A673 (cell line): ENCODE data around the gene AICDA. TPM values are rescaled to one million over a fixed set of nuclear protein-coding genes. Genes with fewer than 3 reads are reported as not detected.

Experiments used
- BruUV-seq: library from RNA; stranded (reverse); fragments of 400-500 nt; replicated peaks from 2 replicates; lab custom pipeline; 2021; lab: Mats Ljungman, UMichigan
- CTCF ChIA-PET: fragments of 300-600 bp; sonication (Branson Sonifier 250); formaldehyde crosslinking; loops from one replicate; lab custom pipeline; 2022; ENCODE audit warnings: antibody characterized with exemption; lab: Charles Lee
- POLR2A ChIA-PET: fragments of 300-600 bp; sonication (Branson Sonifier 250); formaldehyde crosslinking; loops from one replicate; lab custom pipeline; 2022; ENCODE audit warnings: antibody characterized with exemption; ENCODE audit not compliant: low non-redundant PET; lab: Charles Lee
- DNase-seq: peaks from one replicate; pipeline ENCODE4 v3.0.0-alpha.2; 2015; ENCODE audit warnings: low spot score
- H3K27ac ChIP-seq: fragments of 200-600 bp; sonication (generic); 2 replicates; pipeline ENCODE4 v1.5.1; 2016; ENCODE audit warnings: mixed run types, low read depth, mild to moderate bottlenecking, mixed read lengths, antibody characterized with exemption, low read length; ENCODE audit not compliant: poor library complexity, severe bottlenecking
- H3K27me3 ChIP-seq: fragments of 200-600 bp; sonication (generic); replicated peaks from 2 replicates; pipeline ENCODE4 v1.6.1; 2017; ENCODE audit warnings: mixed run types, low read depth, mild to moderate bottlenecking, mixed read lengths, antibody characterized with exemption, low read length; ENCODE audit not compliant: insufficient read depth, poor library complexity
- H3K36me3 ChIP-seq: fragments of 200-600 bp; sonication (generic); 2 replicates; pipeline ENCODE4 v1.6.1; 2016; ENCODE audit warnings: mixed run types, mild to moderate bottlenecking, mixed read lengths, antibody characterized with exemption, low read length; ENCODE audit not compliant: insufficient read depth, poor library complexity, severe bottlenecking
- H3K4me1 ChIP-seq: fragments of 200-600 bp; sonication (generic); 2 replicates; pipeline ENCODE4 v1.6.1; 2017; ENCODE audit warnings: mixed run types, mild to moderate bottlenecking, mixed read lengths, antibody characterized with exemption, low read length; ENCODE audit not compliant: insufficient read depth, poor library complexity, severe bottlenecking
- H3K4me3 ChIP-seq: fragments of 200-600 bp; sonication (generic); 2 replicates; pipeline ENCODE4 v1.5.1; 2016; ENCODE audit warnings: low read depth, mixed run types, mild to moderate bottlenecking, mixed read lengths, low read length; ENCODE audit not compliant: poor library complexity, severe bottlenecking
- H3K9me3 ChIP-seq: fragments of 200-600 bp; sonication (generic); 2 replicates; pipeline ENCODE4 v1.6.1; 2016; ENCODE audit warnings: mixed run types, low read depth, mild to moderate bottlenecking, mixed read lengths, antibody characterized with exemption, low read length; ENCODE audit not compliant: poor library complexity, severe bottlenecking
- CTCF ChIP-seq: fragments of 300-800, 200-600 bp; sonication (generic); conservative IDR thresholded peaks from 2 replicates; pipeline ENCODE4 v1.5.1; 2017; ENCODE audit warnings: low read depth, mild to moderate bottlenecking, antibody characterized with exemption, low read length, moderate library complexity, mixed read lengths
- EZH2 ChIP-seq: fragments of 200-600 bp; sonication (generic); IDR thresholded peaks from 2 replicates; pipeline ENCODE4 v1.6.1; 2017; ENCODE audit warnings: borderline replicate concordance, low read depth, mild to moderate bottlenecking, mixed read lengths, antibody characterized with exemption, low read length; ENCODE audit not compliant: poor library complexity, severe bottlenecking
- intact Hi-C: fragments of 100-400 bp; cut with micrococcal nuclease; formaldehyde crosslinking; loops from one replicate; pipeline ENCODE4 v1.10.0; 2022; ENCODE audit not compliant: unreplicated experiment
- total RNA-seq: library from RNA; stranded (reverse); gene quantifications from 2 replicates; pipeline ENCODE4 v1.2.3, GENCODE V29; 2021

Gene AICDA
- total RNA-seq, 1 experiment from 2014 or later: not detected

GRCh38 chr12:8553088-8553627 is 59.5 kb downstream of the AICDA start:
- TF ChIP-seq EZH2 (no peak), CTCF (no peak)
- BruUV-seq: no TSS peak
- H3K27ac ChIP-seq: no peak overlapping the region
- ChIA-PET CTCF (interaction anchor here (1.6 kb wide), 1 partner anchor 9 kb away, joined by 5 read pairs; no protein-coding TSS in a partner anchor), POLR2A (no interaction called here)
- no peak for DNase-seq
- intact Hi-C loops: no loop called here
- H3K36me3 ChIP-seq: no peaks in the 10 kb centered on the region
- peaks cover under 1% of the 10 kb centered on the region for H3K27me3 ChIP-seq
- H3K9me3 ChIP-seq: no peaks in the 10 kb centered on the region
- no peak overlapping the region for H3K4me3 ChIP-seq
- H3K4me1 ChIP-seq: no peaks in the 10 kb centered on the region

Other genes starting within 250 kb of the AICDA start
- gene CLEC6A, start 156.9 kb downstream of the AICDA start, total RNA-seq: not detected in 2 replicates
- not detected in 2 replicates for gene CLEC4D, start 99.4 kb downstream of the AICDA start, total RNA-seq
- not detected in 2 replicates for gene CLEC4E, start 72.0 kb downstream of the AICDA start, total RNA-seq
- 0.52 and 1.7 TPM in 2 replicates for gene MFAP5, start 50.0 kb upstream of the AICDA start, total RNA-seq
- gene RIMKLB, start 85.1 kb upstream of the AICDA start, total RNA-seq: 21.9 and 27.2 TPM in 2 replicates
- 2.3 and 3.3 TPM in 2 replicates for gene A2ML1, start 209.8 kb upstream of the AICDA start, total RNA-seq